ENCODE data around the gene ETNK1. TPM values are rescaled to one million over a fixed set of nuclear protein-coding genes. Genes with fewer than 3 reads are reported as not detected.

Gene ETNK1
- total RNA-seq, 1 donor: 27.9 TPM

GRCh38 chr12:22657538-22657937 is 32.6 kb downstream of the ETNK1 start:
- H3K4me1 ChIP-seq (ENCODE audit: insufficient read depth, low read length): peaks cover 7% of the 10 kb centered on the region
- H3K9me3 ChIP-seq (ENCODE audit: low read depth, low read length): no peaks in the 10 kb centered on the region
- H3K4me3 ChIP-seq (ENCODE audit: low read length): no peak overlapping the region
- no peaks in the 10 kb centered on the region for H3K27me3 ChIP-seq (ENCODE audit: insufficient read depth, low read length)

GRCh38 chr12:22658214-22658613 is 33.2 kb downstream of the ETNK1 start:
- H3K4me1 ChIP-seq (ENCODE audit: insufficient read depth, low read length): peaks cover 1% of the 10 kb centered on the region
- H3K9me3 ChIP-seq (ENCODE audit: low read depth, low read length): no peaks in the 10 kb centered on the region
- no peaks in the 10 kb centered on the region for H3K27me3 ChIP-seq (ENCODE audit: insufficient read depth, low read length)
- H3K4me3 ChIP-seq (ENCODE audit: low read length): no peak overlapping the region

GRCh38 chr12:22662356-22662755 is 37.4 kb downstream of the ETNK1 start:
- no peaks in the 10 kb centered on the region for H3K9me3 ChIP-seq (ENCODE audit: low read depth, low read length)
- H3K4me3 ChIP-seq (ENCODE audit: low read length): no peak overlapping the region
- no peaks in the 10 kb centered on the region for H3K4me1 ChIP-seq (ENCODE audit: insufficient read depth, low read length)
- no peaks in the 10 kb centered on the region for H3K27me3 ChIP-seq (ENCODE audit: insufficient read depth, low read length)

DNA sequence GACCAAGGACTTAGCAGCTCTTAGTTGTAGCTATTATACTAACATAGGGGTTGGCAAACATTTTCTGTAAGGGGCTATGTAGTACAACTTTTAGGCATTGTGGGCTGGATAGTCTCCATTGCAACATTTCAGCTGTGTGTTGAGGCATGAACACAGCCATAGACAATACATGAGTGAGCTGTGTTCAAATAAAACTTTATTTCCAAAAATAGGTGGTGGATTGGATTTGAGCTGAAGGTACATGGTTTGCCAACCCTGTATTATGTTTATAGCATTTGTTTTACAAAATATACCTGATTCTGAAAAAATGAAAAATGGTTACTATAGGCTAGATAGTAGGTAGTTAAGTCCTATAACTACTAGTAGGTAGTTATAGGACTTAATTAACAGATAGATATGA is 40.5 kb downstream of the ETNK1 start:
- Histone ChIP-seq H3K4me1 (ENCODE audit: insufficient read depth, low read length) (no peaks in the 10 kb centered on the region), H3K4me3 (ENCODE audit: low read length) (no peak overlapping the region), H3K27me3 (ENCODE audit: insufficient read depth, low read length) (no peaks in the 10 kb centered on the region), H3K9me3 (ENCODE audit: low read depth, low read length) (no peaks in the 10 kb centered on the region)

DNA sequence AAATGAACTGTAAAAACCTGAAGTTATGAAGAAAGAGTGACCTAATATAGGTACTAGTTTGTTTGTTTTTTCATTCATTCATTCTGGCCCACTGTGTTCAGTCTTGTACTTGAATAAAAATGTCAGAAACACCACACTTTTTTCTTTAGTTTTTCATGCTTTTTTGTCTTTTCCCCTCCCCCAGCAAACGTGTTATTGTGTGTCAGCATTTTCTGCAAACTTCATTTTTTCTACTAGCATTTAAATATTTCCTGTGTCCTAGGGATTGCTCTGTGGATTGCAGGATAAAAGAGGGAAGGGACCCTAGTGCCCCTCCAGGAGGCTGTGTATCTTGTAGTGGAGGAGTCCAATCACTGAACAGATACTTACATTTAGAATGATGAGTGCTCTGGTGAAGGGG is 42.2 kb downstream of the ETNK1 start:
- Histone ChIP-seq H3K4me1 (ENCODE audit: insufficient read depth, low read length) (no peaks in the 10 kb centered on the region), H3K27me3 (ENCODE audit: insufficient read depth, low read length) (no peaks in the 10 kb centered on the region), H3K9me3 (ENCODE audit: low read depth, low read length) (no peaks in the 10 kb centered on the region), H3K4me3 (ENCODE audit: low read length) (no peak overlapping the region)

DNA sequence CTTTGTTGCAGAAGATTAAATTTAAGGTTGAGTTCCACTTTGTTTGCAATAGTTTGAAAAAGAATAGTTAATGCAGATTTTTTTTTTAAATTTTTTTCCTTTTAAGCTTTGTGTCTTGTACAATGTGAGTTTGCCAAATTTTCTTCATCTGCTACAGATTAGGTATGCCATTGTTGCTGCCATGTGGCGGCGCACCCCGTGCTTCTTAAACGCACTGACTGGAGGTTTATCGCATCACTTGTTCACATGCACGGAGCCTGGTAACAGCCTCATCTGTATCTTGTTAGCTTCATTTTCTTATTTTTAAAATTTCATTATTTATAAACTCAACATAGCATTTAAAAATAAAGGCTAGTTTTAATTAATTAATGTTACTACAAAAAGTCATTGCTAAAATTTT is 43.5 kb downstream of the ETNK1 start:
- H3K27me3 ChIP-seq (ENCODE audit: insufficient read depth, low read length): no peaks in the 10 kb centered on the region
- H3K4me3 ChIP-seq (ENCODE audit: low read length): no peak overlapping the region
- no peaks in the 10 kb centered on the region for H3K9me3 ChIP-seq (ENCODE audit: low read depth, low read length)
- no peaks in the 10 kb centered on the region for H3K4me1 ChIP-seq (ENCODE audit: insufficient read depth, low read length)

DNA sequence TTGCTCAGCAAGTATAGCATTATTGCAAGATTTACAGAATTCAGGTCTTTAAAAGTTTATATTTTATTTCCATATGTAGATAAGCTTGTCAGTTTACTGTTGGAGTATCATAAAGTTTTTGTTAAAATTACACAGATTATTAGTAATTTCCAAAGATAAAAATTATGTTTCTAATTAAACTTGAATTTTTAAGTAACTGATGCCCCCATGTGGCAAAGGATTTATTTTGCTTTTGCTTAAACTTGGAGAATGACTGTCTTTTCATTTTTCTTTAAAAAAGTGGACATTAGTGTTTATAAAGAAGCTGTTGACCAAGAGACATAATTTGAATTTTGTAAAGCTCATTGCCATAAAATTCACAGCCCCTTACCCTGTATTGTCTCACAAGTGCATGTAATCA is 45.8 kb downstream of the ETNK1 start:
- Histone ChIP-seq H3K27me3 (ENCODE audit: insufficient read depth, low read length) (no peaks in the 10 kb centered on the region), H3K4me1 (ENCODE audit: insufficient read depth, low read length) (no peaks in the 10 kb centered on the region), H3K9me3 (ENCODE audit: low read depth, low read length) (no peaks in the 10 kb centered on the region), H3K4me3 (ENCODE audit: low read length) (no peak overlapping the region)

GRCh38 chr12:22672951-22673350 is 48.0 kb downstream of the ETNK1 start:
- Histone ChIP-seq H3K4me3 (ENCODE audit: low read length) (no peak overlapping the region), H3K27me3 (ENCODE audit: insufficient read depth, low read length) (no peaks in the 10 kb centered on the region), H3K4me1 (ENCODE audit: insufficient read depth, low read length) (peaks cover 4% of the 10 kb centered on the region), H3K9me3 (ENCODE audit: low read depth, low read length) (no peaks in the 10 kb centered on the region)

GRCh38 chr12:22677781-22678574 is 53.0 kb downstream of the ETNK1 start:
- Histone ChIP-seq H3K4me3 (ENCODE audit: low read length) (no peak overlapping the region), H3K4me1 (ENCODE audit: insufficient read depth, low read length) (peaks cover 16% of the 10 kb centered on the region), H3K27me3 (ENCODE audit: insufficient read depth, low read length) (no peaks in the 10 kb centered on the region), H3K9me3 (ENCODE audit: low read depth, low read length) (no peaks in the 10 kb centered on the region)

DNA sequence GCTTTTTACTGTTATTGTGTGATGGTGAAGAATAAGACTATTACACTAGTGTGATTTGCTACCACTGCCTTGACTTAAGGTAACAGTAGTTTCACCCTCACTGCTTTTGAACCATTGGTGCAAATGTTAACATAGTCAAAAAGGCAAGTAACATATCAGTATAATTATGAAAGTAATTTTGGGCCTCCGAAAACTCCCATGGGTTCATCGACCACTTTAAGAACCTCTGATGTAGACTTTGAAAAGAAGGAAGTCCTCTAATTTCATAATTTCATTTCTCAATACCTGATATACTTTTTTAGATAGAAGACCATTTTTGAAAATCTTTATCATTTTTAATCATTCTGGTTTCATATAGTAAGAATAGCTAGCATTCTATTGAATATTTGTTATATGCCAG is 57.7 kb downstream of the ETNK1 start:
- H3K9me3 ChIP-seq (ENCODE audit: low read depth, low read length): no peaks in the 10 kb centered on the region
- H3K4me1 ChIP-seq (ENCODE audit: insufficient read depth, low read length): peaks cover 27% of the 10 kb centered on the region
- no peak overlapping the region for H3K4me3 ChIP-seq (ENCODE audit: low read length)
- no peaks in the 10 kb centered on the region for H3K27me3 ChIP-seq (ENCODE audit: insufficient read depth, low read length)

DNA sequence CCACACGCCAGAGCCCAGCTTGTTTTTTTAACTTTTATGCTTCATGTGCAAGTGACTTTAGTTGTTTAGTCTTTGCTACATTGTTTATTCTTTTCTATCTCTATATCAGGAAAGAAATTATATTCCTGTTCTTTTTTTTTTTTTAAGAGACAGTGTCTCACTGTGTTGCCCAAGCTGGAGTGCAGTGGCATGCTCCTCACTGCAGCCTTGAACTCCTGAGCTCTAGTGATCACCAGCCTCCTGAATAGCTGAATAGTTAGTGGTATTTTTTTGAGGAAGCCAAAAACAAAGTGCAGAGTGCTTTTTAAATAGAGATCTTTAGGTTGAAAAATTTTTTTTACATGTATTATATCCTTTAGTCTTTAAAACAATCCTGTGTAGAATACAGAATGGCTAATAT is 58.2 kb downstream of the ETNK1 start:
- H3K4me3 ChIP-seq (ENCODE audit: low read length): no peak overlapping the region
- no peaks in the 10 kb centered on the region for H3K27me3 ChIP-seq (ENCODE audit: insufficient read depth, low read length)
- H3K4me1 ChIP-seq (ENCODE audit: insufficient read depth, low read length): peaks cover 24% of the 10 kb centered on the region
- no peaks in the 10 kb centered on the region for H3K9me3 ChIP-seq (ENCODE audit: low read depth, low read length)

GRCh38 chr12:22684140-22685118 is 59.5 kb downstream of the ETNK1 start:
- Histone ChIP-seq H3K4me1 (ENCODE audit: insufficient read depth, low read length) (peaks cover 16% of the 10 kb centered on the region), H3K9me3 (ENCODE audit: low read depth, low read length) (no peaks in the 10 kb centered on the region), H3K27me3 (ENCODE audit: insufficient read depth, low read length) (no peaks in the 10 kb centered on the region), H3K4me3 (ENCODE audit: low read length) (no peak overlapping the region)

GRCh38 chr12:22686193-22686592 is 61.2 kb downstream of the ETNK1 start:
- Histone ChIP-seq H3K4me1 (ENCODE audit: insufficient read depth, low read length) (peaks cover 22% of the 10 kb centered on the region), H3K27me3 (ENCODE audit: insufficient read depth, low read length) (no peaks in the 10 kb centered on the region), H3K4me3 (ENCODE audit: low read length) (no peak overlapping the region), H3K9me3 (ENCODE audit: low read depth, low read length) (no peaks in the 10 kb centered on the region)

- H3K9me3 ChIP-seq (ENCODE audit: low read depth, low read length): no peaks in the 10 kb centered on the region
Measured at GRCh38 chr12:22687361-22688076, 62.5 kb downstream of the ETNK1 start.

GRCh38 chr12:22689876-22690275 is 64.9 kb downstream of the ETNK1 start:
- Histone ChIP-seq H3K9me3 (ENCODE audit: low read depth, low read length) (no peaks in the 10 kb centered on the region), H3K27me3 (ENCODE audit: insufficient read depth, low read length) (no peaks in the 10 kb centered on the region), H3K4me3 (ENCODE audit: low read length) (no peak overlapping the region), H3K4me1 (ENCODE audit: insufficient read depth, low read length) (peaks cover 28% of the 10 kb centered on the region)

More at GRCh38 chr12:22687361-22688076, 62.5 kb downstream of the ETNK1 start:
- Histone ChIP-seq H3K4me3 (ENCODE audit: low read length) (no peak overlapping the region), H3K27me3 (ENCODE audit: insufficient read depth, low read length) (no peaks in the 10 kb centered on the region), H3K4me1 (ENCODE audit: insufficient read depth, low read length) (peaks cover 35% of the 10 kb centered on the region)

All from mononuclear cell (primary cell).